GM23248 (cell line): ENCODE measurements around the gene B3GNT5.

Experiments used
- EZH2 ChIP-seq: fragments of 200-600 bp; sonication (generic); IDR thresholded peaks from 2 replicates; pipeline ENCODE4 v1.6.1; 2018; ENCODE audit warnings: antibody characterized with exemption, mild to moderate bottlenecking; ENCODE audit not compliant: insufficient read depth, poor library complexity, severe bottlenecking
- EZH2phosphoT487 ChIP-seq: fragments of 200-600 bp; sonication (generic); IDR thresholded peaks from 2 replicates; pipeline ENCODE4 v1.6.1; 2018; ENCODE audit warnings: antibody characterized with exemption, moderate library complexity, mild to moderate bottlenecking, low read depth; ENCODE audit not compliant: insufficient read depth

DNA sequence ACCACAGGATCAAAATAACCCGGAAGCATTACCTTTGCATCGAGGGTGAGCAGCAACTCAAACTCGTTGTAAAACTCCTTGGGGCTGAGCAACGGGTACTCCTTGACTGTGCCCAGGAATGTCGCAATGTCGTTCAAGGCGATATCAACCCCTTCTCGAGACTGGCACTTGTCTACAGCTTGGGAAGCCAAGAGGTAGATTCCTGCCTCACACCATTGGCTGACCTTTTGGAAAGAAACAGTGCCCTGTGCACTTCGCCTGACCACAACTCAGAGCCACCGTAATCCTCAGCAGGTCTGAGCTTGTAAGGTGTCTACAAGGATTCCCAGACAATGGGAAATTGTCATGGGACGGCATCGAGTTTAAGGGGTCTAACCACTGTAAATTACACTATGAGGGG, 43.9 kb downstream of the B3GNT5 start:
- TF ChIP-seq EZH2 (no peak), EZH2phosphoT487 (no peak)
